GM18873 (cell line): ENCODE measurements around the gene NLE1.
"Not testable (repeated sequence)": the region's sequence is repeated elsewhere in the genome, so short reads cannot be mapped to it uniquely, and the experiment has no call there.

ENCODE experiments used
- ATAC-seq: cut with Tn5 transposase; IDR thresholded peaks from one replicate; pipeline ENCODE4 v1.9.1; 2021; ENCODE audit warnings: mild to moderate bottlenecking, moderate library complexity, moderate number of reproducible peaks; ENCODE audit not compliant: unreplicated experiment, low FRiP score

Gene NLE1

DNA sequence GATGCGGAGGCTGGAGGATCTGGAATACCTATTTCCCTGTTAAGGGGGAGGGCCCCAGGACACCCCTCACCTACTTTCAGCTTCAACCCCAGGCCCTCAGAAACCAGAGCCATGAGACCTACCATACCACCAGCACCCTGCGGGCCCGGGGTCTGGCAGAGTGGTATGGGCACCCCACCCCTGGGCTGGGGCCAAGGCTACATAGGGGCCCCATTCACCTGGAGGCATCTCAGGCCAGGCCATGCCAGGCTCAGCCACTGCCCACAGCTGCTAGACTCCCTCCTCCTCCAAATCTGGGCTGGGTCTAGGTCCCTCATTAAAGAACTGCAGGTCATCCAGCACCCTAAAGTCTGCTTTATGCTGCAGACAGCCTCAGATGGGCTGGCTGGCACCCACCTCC, 11.7 kb downstream of the NLE1 start:
- ATAC-seq, result no peak

DNA sequence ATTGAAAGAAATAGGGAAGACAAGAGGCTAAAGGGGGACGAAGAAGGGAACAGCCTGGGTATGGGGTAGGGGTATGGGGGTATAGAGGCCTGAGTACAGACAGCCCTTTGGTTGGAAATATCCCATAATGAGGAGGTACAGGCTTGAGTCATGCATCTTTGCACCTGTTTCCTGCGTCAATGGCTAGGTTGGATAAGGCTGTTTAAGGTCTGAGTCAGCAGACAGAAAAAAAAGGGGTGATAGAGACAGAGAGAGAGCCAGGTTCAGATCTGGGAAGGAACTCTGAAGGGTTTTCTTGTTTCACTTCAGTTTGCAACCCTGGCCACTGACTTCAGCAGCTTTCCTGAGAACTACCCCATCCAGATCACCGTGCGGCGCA, 12.1 kb downstream of the NLE1 start:
- no peak for ATAC-seq

DNA sequence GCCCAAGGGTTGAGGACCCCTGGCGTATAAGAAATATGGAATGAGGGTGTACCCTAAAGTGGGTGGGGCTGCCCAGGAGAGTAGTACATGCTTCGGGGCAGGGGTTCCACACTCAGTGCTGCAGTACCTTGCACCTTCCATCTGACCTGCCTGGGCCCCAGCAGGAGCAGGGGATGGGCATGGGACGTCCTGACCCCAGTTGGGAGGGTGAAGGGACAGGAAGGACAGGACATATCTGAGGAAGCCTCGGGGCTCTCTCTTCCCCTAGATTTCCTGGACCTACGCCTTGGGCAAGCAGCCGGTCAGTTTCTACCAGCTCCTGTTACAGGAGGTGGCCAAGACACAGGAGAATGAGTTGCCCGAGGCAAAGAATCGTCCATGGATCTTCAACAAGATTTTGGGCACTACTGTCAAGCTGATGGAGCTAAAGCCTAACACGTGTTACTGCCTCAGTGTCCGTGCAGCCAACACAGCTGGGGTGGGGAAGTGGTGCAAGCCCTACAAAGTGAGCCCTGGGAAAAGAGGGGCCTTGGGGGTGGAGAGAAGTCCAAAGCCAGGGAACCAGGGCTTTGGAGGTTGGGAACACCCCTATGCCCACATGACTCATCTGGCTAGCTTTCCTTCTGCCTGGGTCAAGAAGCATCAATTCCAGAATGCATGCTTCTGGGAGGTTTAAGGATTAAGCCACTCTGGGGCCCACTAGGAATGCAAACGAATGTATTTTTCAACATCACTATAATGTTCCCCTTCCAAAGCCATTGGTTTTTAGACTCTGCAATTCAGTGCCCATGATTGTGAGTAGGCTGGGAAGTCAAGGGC, 12.7 kb downstream of the NLE1 start:
- no peak for ATAC-seq

DNA sequence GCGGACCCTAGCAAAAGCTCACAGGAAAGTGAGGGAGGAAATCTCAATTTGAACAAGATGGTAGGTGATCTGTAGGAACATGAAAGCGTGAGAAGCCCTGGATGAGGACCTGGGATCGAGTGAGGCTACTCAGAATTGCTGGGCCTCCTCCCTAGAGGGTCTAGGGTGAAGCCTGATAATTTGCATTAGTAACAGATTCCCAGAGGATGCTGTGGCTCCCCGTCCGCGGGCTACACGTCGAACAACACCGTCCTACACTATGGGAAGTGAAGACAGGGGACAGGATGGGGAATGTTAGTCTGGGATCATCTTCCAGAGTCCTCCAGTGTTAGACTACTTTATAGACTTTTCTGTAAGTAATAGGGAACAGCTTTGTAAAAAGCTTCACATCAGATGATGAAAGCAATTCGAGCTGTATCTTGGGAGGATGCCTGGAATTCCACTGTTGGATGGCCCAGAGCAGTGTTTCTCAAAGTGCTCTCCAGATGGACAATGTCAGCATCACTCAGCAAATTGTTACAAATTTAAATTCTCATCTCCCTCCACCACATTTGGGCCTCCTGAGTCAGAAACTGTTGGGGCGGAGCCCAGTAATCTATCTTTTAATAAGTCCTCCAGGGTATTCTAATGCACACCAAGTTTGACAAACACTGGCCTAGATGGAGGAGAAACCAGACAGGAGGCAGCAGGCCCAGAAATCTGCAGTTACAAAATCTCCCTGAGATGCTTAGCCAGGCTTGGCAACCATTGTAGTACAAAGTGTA, 14.2 kb downstream of the NLE1 start:
- no peak for ATAC-seq

DNA sequence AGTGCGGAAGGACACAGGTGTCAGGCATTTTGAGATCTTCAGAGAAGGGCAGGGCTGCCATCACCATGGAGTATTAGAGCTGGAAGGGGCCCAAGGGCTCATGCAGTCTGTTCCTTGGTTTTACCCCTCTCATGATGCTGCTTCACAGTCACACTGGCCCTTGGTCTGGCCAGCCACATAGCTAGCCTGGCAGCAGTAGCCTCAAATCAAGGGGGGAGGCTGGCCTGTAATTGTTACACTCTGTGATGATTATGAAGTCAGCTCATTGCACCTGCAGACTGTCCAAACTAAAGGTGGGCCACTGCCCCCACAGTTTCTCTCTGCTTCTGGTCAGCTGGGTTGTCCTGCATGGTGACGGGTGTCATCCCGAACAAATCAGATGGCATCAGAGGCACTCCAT, 20.8 kb downstream of the NLE1 start, which contains the start of gene FNDC8:
Gene FNDC8 (plus strand): TSS at position 301 of the 400 bp plus-strand sequence. CDS start 79 bp downstream, at position 380.
- ATAC-seq, result no peak

DNA sequence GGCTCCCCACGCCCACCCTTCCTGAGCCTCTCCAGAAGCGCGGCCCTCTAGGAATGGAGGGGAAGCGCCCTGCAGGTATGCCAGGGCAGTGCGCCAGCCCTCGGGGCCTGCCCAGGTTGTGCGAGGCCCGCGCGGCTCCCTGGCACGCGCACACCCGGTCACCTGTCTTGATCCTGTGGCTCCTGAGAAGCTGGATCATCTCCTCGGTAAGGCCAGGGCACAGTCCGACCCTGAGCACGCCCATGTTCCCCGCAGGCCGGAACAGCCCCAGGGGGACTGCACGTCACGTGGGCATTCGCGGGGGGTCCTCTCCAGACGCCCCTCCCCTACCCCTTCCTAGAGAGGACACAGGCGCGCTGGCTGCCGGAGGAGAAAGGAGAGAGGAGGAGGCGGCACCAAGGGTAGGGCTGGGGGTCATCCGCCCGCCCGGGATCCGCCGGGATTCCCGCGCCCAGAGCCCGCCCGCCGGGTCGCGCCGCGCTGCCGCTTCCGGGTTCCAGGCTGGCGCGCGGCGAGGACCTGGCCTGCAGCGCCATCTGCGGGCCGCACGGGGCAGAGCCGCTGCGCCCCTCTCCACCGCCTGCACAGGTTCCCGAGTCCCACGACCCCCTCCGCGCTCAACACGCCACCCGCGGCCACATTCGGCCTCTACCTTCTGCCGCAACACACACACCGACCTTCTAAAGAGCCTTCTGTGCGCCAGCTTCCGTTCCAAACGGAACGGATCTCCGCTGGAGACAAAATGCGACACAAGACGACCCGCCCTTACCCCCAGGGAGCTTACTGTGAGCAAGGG, 22.5 kb downstream of the NLE1 start, which contains the start of gene RAD51D:
Gene RAD51D (minus strand): TSS at position 491 of the 796 bp plus-strand sequence. CDS start 247 bp downstream, at position 244.
- no peak for ATAC-seq

DNA sequence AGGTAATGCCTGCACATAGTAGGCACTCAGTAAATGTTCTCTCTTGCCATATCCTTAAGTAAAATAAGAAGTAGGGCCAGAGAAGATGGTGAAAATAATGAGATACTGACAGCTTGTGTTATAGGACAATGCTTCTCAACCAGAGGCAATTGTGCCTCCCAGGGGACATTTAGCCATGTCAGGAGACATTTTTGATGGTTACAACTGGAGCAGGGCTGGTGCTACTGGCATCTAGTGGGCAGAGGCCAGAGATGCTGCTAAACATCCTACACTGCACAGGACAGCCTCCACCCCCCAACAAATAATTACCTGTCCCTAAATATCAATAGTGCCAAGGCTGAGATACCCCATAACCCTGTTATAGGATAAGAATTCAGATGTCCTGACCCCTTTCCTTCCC, 24.1 kb downstream of the NLE1 start:
- ATAC-seq, result no peak

DNA sequence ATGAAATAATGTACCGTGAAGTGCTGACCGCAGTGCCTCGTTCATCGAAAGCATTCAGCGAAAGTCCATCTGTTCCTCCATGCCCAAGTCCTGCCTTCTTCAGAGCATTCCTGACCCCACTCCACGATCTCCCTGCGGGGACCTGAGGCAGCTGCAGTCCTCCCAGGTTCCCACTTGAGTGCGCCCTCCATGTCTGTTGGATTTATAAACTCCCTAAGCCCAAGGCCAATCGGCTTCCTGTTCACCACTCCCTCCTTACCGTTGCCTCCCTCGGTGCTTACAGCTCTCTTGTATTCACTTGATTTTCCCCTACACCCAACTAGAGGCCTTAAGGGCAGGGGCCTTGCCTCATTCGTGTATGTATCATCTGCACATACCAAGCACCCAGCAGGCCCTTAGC, 25.3 kb downstream of the NLE1 start:
- no peak for ATAC-seq

DNA sequence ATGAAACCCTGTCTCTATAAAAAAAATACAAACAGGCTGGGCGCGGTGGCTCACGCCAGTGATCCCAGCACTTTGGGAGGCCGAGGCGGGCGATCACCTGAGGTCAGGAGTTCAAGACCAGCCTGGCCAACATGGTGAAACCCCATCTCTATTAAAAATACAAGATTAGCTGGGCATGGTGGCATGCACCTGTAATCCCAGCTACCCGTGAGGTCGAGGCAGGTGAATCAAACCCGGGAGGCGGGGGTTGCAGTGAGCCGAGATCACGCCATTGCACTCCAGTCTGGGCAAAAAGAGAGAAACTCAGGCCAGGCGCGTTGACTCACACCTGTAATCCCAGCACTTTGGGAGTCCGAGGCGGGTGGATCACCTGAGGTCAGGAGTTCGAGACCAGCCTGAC, 31.3 kb downstream of the NLE1 start:
- ATAC-seq, result not testable (repeated sequence)

DNA sequence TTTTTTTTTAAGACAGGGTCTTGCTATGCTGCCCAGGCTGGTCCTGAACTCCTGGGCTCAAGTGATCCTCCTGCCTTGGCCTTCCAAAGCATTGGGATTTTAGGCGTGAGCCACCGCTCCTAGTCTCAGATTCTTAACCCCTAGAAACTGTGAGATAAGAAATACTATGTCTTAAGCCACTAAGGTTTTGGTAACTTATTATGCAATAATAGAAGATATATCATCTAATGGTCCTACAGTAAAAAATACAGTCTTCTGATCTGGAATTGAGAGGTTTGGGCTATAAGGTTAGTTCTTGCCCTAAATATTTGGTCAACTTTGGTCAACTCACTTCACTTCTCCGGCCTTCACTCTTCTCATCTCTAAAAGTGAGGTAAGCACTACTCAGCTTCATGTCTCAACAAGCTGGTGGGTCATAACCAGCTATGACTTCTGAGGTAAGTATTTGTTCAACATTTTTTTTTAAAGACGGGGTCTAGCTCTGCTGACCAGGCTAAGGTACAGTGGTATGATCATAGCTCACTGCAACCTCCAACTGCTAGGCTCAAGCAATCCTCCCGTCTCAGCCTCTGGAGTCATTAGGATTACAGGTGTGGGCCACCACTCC, 37.2 kb downstream of the NLE1 start:
- ATAC-seq, result no peak

DNA sequence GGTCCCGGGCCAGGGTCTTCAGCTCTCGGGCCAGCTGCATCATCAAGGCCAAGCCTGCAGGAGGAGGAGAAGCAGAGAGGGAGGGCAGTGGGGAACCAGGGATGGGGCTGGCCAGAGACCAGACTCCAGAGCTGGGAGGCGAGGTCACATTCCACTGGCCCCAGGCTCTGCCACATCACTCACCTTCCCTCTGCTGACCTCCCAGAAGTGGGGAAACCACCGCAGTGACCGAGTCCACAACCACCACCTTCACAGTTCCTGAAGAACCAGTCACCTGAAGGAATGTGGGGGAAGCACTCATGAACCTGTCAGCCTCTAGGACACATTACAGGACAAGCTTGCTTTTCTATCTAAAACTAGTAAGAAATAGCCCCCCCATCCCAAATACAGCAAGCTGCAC, 38.8 kb downstream of the NLE1 start:
- no peak for ATAC-seq

DNA sequence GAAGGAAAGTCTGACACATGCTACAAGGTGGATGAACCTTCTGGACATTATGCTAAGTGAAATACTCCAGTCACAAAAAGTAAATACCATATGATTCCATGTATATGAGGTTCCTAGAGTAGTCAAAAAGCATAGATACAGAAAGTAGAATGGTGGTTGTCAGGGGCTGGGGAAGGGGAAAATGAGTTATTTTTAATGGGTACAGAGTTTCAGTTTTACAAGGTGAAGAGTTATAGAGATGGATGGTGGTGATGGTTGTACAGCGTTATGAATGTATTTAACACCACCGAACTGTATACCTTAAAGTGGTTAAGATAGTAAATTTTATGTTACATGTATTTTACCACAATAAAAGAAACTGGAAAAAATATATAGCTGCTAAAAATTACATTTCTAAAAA, 40.4 kb downstream of the NLE1 start:
- no peak for ATAC-seq

DNA sequence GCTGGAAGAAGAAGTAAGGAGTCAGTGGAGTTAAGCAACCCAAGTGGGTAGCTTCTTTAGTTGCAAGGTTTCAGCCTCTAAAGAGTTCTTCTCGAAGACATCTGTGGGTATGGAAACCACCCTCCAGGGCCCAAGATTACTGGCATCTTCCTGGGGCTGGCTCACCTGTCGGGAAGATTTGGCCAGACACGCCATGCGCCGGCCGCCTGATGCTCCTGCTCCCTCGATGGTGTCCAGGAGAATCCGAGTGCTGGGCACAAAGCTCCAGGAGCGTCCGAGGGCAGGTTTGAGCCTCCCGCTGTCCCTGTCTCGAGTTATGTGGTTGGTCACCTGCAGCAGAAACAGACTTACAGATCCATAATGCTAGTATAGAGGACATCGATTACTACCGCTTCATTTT, 41.1 kb downstream of the NLE1 start:
- ATAC-seq, result no peak

DNA sequence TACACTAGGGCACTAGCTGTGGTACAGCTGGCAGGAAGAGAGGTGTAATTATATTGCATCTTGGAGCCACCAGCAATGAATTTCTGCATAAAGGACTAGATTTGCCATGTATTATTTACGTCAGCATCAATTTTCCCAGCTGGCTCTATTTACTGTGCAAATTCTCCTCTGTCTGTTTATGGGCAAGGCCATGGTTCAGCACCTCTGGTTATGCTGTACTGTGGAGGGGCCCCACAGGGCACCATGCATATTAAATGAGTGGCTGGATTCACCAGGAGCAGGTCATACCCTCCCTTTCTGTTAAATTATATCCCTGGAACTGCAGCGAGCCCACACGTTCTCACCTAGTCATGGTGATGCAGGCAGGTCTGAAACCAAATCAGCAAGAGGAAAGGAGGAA, 42.2 kb downstream of the NLE1 start:
- no peak for ATAC-seq

DNA sequence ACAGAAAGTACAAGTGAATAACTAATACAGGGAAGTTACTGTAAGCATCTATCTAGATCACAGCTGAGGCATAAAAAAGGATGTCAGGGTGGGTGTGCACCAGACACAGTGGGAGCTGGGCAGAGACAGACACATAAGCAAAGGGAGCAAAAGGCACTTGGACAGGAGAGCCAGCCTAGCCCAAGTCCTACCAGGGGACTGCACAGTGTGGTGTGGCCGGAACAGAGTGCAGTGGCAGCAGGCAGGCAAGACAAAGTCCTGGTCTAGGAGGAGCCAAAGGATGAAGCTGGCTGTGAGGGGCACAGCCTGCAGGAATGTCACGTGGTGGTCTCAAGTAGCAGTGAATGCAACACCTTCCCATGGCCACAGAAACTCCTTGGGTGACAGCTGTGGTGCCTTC, 44.3 kb downstream of the NLE1 start:
- no peak for ATAC-seq

DNA sequence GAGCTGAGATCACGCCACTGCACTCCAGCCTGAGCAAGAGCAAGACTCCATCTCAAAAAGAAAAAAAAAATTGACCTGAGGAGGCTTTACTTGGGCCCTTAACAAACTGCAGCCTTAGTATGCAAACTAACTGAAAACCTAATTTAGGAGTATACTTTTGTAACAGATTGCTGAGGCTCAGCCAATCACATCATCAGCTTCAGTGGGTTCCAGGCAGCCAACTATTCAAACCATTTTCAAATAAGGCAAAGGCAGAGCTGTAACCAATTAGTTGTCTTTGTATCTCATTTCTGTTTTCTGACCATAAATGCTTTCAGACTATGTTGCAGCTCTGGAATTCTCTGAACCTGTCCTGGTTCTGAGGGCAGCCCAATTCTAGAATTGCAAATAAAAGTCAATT, 46.4 kb downstream of the NLE1 start:
- ATAC-seq, result no peak

DNA sequence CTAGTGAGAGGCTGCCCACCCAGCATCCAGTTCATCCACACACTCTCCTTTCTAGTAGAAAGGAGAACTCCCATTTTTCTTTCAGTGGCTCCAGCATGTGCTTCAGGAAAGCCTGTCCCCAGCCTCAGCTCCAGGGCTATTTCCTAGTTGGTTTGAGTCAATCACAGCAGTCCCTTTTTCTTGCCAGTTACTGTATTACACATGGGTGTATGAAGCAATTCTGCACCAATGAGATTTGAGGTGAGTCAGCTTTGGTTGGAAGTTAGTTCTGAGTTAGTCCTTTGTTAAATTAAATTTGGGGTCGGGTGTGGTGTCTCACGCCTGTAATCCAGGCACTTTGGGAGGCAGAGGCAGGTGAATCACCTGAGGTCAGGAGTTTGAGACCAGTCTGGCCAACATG, 47.2 kb downstream of the NLE1 start:
- ATAC-seq, result no peak

DNA sequence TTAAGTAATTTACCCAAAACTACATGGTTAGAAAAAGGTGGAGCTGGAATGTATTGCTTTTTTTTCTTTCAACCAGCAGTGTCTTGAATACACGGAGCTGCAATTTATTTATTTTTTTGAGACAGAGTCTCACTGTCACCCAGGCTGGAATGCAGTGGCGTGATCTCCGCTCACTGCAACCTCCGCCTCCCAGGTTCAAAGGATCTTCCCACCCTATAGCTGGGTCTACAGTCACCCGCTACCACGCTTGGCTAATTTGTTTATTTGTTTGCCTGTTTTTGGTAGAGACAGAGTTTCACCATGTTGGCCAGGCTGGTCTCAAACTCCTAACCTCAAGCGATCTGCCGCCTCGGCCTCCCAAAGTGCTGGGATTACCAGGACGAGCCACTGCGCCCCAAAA, 51.4 kb downstream of the NLE1 start:
- ATAC-seq, result not testable (repeated sequence)

DNA sequence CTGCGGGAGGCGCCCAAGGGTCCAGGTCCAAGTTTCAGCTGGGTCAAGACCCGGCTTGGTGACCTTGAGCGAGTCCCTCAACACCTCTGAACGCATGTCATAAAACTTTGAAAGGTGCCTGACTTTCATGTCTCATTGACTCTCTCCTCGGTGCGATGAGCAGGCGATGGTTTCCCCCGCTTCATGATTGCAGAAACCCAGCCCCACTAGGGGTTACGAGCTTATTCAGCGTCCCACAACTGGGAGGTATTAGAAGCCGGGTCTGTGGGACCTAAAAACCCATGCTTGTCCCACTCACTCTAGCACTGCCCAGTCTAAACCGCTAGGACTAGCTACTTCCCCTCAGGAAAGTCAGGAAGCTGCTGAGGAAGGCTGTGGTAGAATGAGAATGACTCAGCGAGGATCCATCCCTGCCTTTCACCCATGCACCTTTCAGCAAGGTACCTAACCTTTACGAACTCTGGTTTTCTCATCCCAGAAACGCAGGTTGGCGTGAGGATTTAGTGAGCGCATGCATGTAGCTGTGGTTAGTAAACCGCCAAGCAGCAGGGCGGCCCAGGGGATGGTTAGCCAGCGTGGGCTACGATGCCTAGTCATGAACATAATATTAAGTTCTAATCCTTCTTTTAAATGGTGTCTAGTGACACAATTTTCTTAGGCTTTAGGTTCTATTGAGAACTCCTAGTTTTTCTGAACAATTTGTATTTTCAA, 52.4 kb downstream of the NLE1 start:
- peak; percentile 25 for ATAC-seq
